Stimulated activated naive CD8-positive, alpha-beta T cell treated with anti-CD3 and anti-CD28 coated beads, Interleukin-15, amount 100 ng/mL, for 72 hours (primary cell): ENCODE results near the gene CHAD.

ENCODE experiments used
- ATAC-seq: fragments of 150-1000 bp; cut with Tn5 transposase; 2 replicates; pipeline ENCODE4 v1.10.0; 2021; ENCODE audit warnings: mild to moderate bottlenecking, moderate library complexity
- DNase-seq, 2 donors: peaks; one replicate each; pipeline ENCODE4 v3.0.0; 2021 to 2022
- H3K27ac Mint-ChIP-seq, 2 donors: one replicate each; pipeline ENCODE4 v1.8.0; 2022; ENCODE audit warnings: mild to moderate bottlenecking in 2 of 2, mixed read lengths in 2 of 2, moderate library complexity in 2 of 2
- H3K27me3 Mint-ChIP-seq: one replicate; pipeline ENCODE4 v1.8.0; 2022; ENCODE audit warnings: mixed read lengths
- H3K4me1 Mint-ChIP-seq: one replicate; pipeline ENCODE4 v1.8.0; 2022; ENCODE audit warnings: mild to moderate bottlenecking, mixed read lengths
- H3K4me3 Mint-ChIP-seq, 2 donors: one replicate each; pipeline ENCODE4 v1.8.0; 2022; ENCODE audit warnings: mild to moderate bottlenecking in 2 of 2, mixed read lengths in 2 of 2, moderate library complexity in 1 of 2
- H3K9me3 Mint-ChIP-seq, 2 donors: one replicate each; pipeline ENCODE4 v1.8.0; 2022; ENCODE audit warnings: mixed read lengths in 2 of 2

CHAD gene

GRCh38 chr17:50470426-50470825, 1.7 kb upstream of the CHAD start:
- H3K9me3 Mint-ChIP-seq, result no peaks in the 10 kb centered on the region
- H3K4me1 Mint-ChIP-seq, result peaks cover 20% of the 10 kb centered on the region
- no peak for DNase-seq
- ATAC-seq, result no peak
- peaks cover 51% of the 10 kb centered on the region for H3K27me3 Mint-ChIP-seq
- H3K4me3 Mint-ChIP-seq, result peak overlapping the region in 1 of 2 donors; percentile 36
- H3K27ac Mint-ChIP-seq, result no peak overlapping the region

GRCh38 chr17:50469671-50470305, 1.1 kb upstream of the CHAD start:
- no peak overlapping the region for H3K27ac Mint-ChIP-seq
- H3K4me3 Mint-ChIP-seq, result peak overlapping the region in 1 of 2 donors; percentile 49
- H3K4me1 Mint-ChIP-seq, result peaks cover 20% of the 10 kb centered on the region
- DNase-seq, result no peak
- H3K9me3 Mint-ChIP-seq, result no peaks in the 10 kb centered on the region
- no peak for ATAC-seq
- H3K27me3 Mint-ChIP-seq, result peaks cover 55% of the 10 kb centered on the region

GRCh38 chr17:50469208-50469605, 527 bp upstream of the CHAD start:
- peaks cover 55% of the 10 kb centered on the region for H3K27me3 Mint-ChIP-seq
- H3K27ac Mint-ChIP-seq, result peak overlapping the region in 1 of 2 donors; percentile 48
- DNase-seq (no peak), ATAC-seq (no peak)
- H3K9me3 Mint-ChIP-seq, result no peaks in the 10 kb centered on the region
- peaks cover 20% of the 10 kb centered on the region for H3K4me1 Mint-ChIP-seq
- H3K4me3 Mint-ChIP-seq, result peak overlapping the region in 1 of 2 donors; percentile 49

GRCh38 chr17:50467855-50468303, 801 bp downstream of the CHAD start:
- ATAC-seq (no peak), DNase-seq (no peak)
- peaks cover 20% of the 10 kb centered on the region for H3K4me1 Mint-ChIP-seq
- peak overlapping the region; percentile 36 to 62 for H3K4me3 Mint-ChIP-seq
- peaks cover 55% of the 10 kb centered on the region for H3K27me3 Mint-ChIP-seq
- no peaks in the 10 kb centered on the region for H3K9me3 Mint-ChIP-seq
- no peak overlapping the region for H3K27ac Mint-ChIP-seq

GRCh38 chr17:50467114-50467854, 1.4 kb downstream of the CHAD start:
- no peaks in the 10 kb centered on the region for H3K9me3 Mint-ChIP-seq
- H3K4me3 Mint-ChIP-seq, result no peak overlapping the region
- ATAC-seq, result no peak
- DNase-seq, result no peak
- peak overlapping the region in 1 of 2 donors; percentile 12 for H3K27ac Mint-ChIP-seq
- H3K27me3 Mint-ChIP-seq, result peaks cover 55% of the 10 kb centered on the region
- H3K4me1 Mint-ChIP-seq, result peaks cover 20% of the 10 kb centered on the region

- H3K4me1 Mint-ChIP-seq, result peaks cover 16% of the 10 kb centered on the region
- DNase-seq (no peak), ATAC-seq (no peak)
- H3K27ac Mint-ChIP-seq, result peak overlapping the region; percentile 12 to 42
- H3K27me3 Mint-ChIP-seq, result peaks cover 55% of the 10 kb centered on the region
- H3K4me3 Mint-ChIP-seq, result no peak overlapping the region
- no peaks in the 10 kb centered on the region for H3K9me3 Mint-ChIP-seq
These were observed 2.1 kb downstream of the CHAD start for GRCh38 chr17:50466371-50467113.

GRCh38 chr17:50465635-50466034, 3.0 kb downstream of the CHAD start:
- ATAC-seq (no peak), DNase-seq (no peak)
- peaks cover 14% of the 10 kb centered on the region for H3K4me1 Mint-ChIP-seq
- H3K27me3 Mint-ChIP-seq, result peaks cover 49% of the 10 kb centered on the region
- no peaks in the 10 kb centered on the region for H3K9me3 Mint-ChIP-seq
- peak overlapping the region in 1 of 2 donors; percentile 54 for H3K27ac Mint-ChIP-seq
- no peak overlapping the region for H3K4me3 Mint-ChIP-seq

- peaks cover 44% of the 10 kb centered on the region for H3K27me3 Mint-ChIP-seq
- no peak overlapping the region for H3K27ac Mint-ChIP-seq
These were observed 3.5 kb downstream of the CHAD start for GRCh38 chr17:50465171-50465570.

GRCh38 chr17:50464736-50465135, 3.9 kb downstream of the CHAD start:
- Mint-ChIP-seq H3K9me3 (no peaks in the 10 kb centered on the region), H3K4me3 (no peak overlapping the region), H3K27me3 (peaks cover 40% of the 10 kb centered on the region), H3K4me1 (peaks cover 12% of the 10 kb centered on the region), H3K27ac (no peak overlapping the region)
- no peak for DNase-seq
- ATAC-seq, result no peak

More at GRCh38 chr17:50465171-50465570, 3.5 kb downstream of the CHAD start:
- Mint-ChIP-seq H3K9me3 (no peaks in the 10 kb centered on the region), H3K4me1 (peaks cover 14% of the 10 kb centered on the region), H3K4me3 (no peak overlapping the region)
- ATAC-seq (no peak), DNase-seq (no peak)

GRCh38 chr17:50464121-50464520, 4.6 kb downstream of the CHAD start:
- Mint-ChIP-seq H3K27me3 (peaks cover 34% of the 10 kb centered on the region), H3K27ac (no peak overlapping the region), H3K4me1 (peaks cover 6% of the 10 kb centered on the region), H3K9me3 (no peaks in the 10 kb centered on the region), H3K4me3 (no peak overlapping the region)
- ATAC-seq (no peak), DNase-seq (no peak)

- no peak for DNase-seq
These were observed 6.2 kb downstream of the CHAD start for GRCh38 chr17:50462446-50462845.

GRCh38 chr17:50461550-50462132, 7.0 kb downstream of the CHAD start:
- no peak overlapping the region for H3K27ac Mint-ChIP-seq

More at GRCh38 chr17:50462446-50462845, 6.2 kb downstream of the CHAD start:
- Mint-ChIP-seq H3K4me3 (no peak overlapping the region), H3K9me3 (no peaks in the 10 kb centered on the region), H3K27me3 (peaks cover 21% of the 10 kb centered on the region), H3K27ac (peak overlapping the region in 1 of 2 donors; percentile 22), H3K4me1 (no peaks in the 10 kb centered on the region)
- ATAC-seq, result no peak

GRCh38 chr17:50460831-50461526, 7.7 kb downstream of the CHAD start:
- Mint-ChIP-seq H3K27ac (peak overlapping the region in 1 of 2 donors; percentile 22), H3K4me3 (no peak overlapping the region), H3K4me1 (no peaks in the 10 kb centered on the region), H3K27me3 (peaks cover 8% of the 10 kb centered on the region), H3K9me3 (no peaks in the 10 kb centered on the region)
- ATAC-seq (no peak), DNase-seq (no peak)

More at GRCh38 chr17:50461550-50462132, 7.0 kb downstream of the CHAD start:
- H3K27me3 Mint-ChIP-seq, result peaks cover 13% of the 10 kb centered on the region
- no peak overlapping the region for H3K4me3 Mint-ChIP-seq
- DNase-seq (no peak), ATAC-seq (peak; percentile 7)
- H3K9me3 Mint-ChIP-seq, result no peaks in the 10 kb centered on the region
- no peaks in the 10 kb centered on the region for H3K4me1 Mint-ChIP-seq

GRCh38 chr17:50459756-50460155, 8.9 kb downstream of the CHAD start:
- peak overlapping the region in 1 of 2 donors; percentile 90 for H3K27ac Mint-ChIP-seq
- ATAC-seq, result no peak
- no peaks in the 10 kb centered on the region for H3K27me3 Mint-ChIP-seq
- H3K4me3 Mint-ChIP-seq, result no peak overlapping the region
- no peaks in the 10 kb centered on the region for H3K4me1 Mint-ChIP-seq
- no peaks in the 10 kb centered on the region for H3K9me3 Mint-ChIP-seq
- no peak for DNase-seq
